Urinary bladder (tissue), 4 donors: Measurements from ENCODE around the gene CAST. TPM values are rescaled to one million over a fixed set of nuclear protein-coding genes. Genes with fewer than 3 reads are reported as not detected.

Source experiments
- DNase-seq: peaks from one replicate; pipeline ENCODE4 v3.0.0-alpha.2; 2015; ENCODE audit errors: extremely low spot score
- H3K27ac ChIP-seq: one replicate; pipeline ENCODE4 v1.5.1; 2013; ENCODE audit warnings: low read depth, mild to moderate bottlenecking, moderate library complexity
- H3K36me3 ChIP-seq: one replicate; pipeline ENCODE4 v1.6.1; 2013; ENCODE audit warnings: mild to moderate bottlenecking, moderate library complexity; ENCODE audit not compliant: insufficient read depth
- H3K4me1 ChIP-seq: one replicate; pipeline ENCODE4 v1.6.1; 2013; ENCODE audit warnings: mild to moderate bottlenecking, moderate library complexity; ENCODE audit not compliant: insufficient read depth
- H3K4me3 ChIP-seq: one replicate; pipeline ENCODE4 v1.5.1; 2013; ENCODE audit warnings: low read depth, low read length
- WGBS: extraction: QIAGEN DNeasy Blood & Tissue Kit; methylation state at CpG from one replicate; pipeline ENCODE4 v1.1.7; 2013; 5-methylcytosine and 5-hydroxymethylcytosine counted together
- polyA plus RNA-seq: library from polyadenylated mRNA; stranded (reverse); fragments of 200-250 nt; gene quantifications from one replicate; pipeline ENCODE4 v1.2.3, GENCODE V29; 2013
- total RNA-seq: library from RNA; depleted of rRNA; stranded (reverse); fragments of >200 nt; gene quantifications from one replicate; pipeline ENCODE4 v1.2.3, GENCODE V29; 2014
- donor health status: healthy with polysubstance abuse.
- donor health status: healthy.

CAST gene
- total and polyA plus RNA-seq, 2 donors, result 152 to 231 TPM

- WGBS, result 86% methylated on average over 3 of the region's 3 CpGs
- Histone ChIP-seq H3K4me1 (no peaks in the 10 kb centered on the region), H3K36me3 (peaks cover 2% of the 10 kb centered on the region), H3K27ac (no peak overlapping the region), H3K4me3 (no peak overlapping the region)
- DNase-seq, result no peak
Measured at GRCh38 chr5:96669909-96670308, 7.7 kb downstream of the CAST start.

DNA sequence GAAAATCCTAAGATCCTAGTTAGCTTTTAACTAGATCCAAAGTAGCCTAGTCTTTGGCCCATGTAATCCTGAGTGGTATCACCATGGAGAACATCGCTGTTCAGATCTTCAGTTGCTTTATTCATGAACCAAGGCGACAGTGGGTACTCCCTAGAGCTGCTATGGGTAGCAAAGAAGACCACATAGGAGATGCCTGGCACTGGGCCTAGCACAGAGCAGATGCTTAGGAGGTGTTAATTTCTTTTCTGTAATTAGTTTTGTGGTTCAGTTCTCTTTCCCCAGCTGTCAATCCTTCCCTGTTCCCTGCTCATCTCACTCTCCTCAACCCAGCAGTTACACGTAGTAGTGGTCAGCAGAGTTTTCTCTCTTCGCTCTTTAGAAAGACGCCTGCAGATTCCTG, 9.3 kb downstream of the CAST start:
- no peaks in the 10 kb centered on the region for H3K4me1 ChIP-seq
- H3K27ac ChIP-seq, result no peak overlapping the region
- no peak for DNase-seq
- WGBS, result 96% methylated on average over 5 of the region's 5 CpGs
- no peak overlapping the region for H3K4me3 ChIP-seq
- no peaks in the 10 kb centered on the region for H3K36me3 ChIP-seq

DNA sequence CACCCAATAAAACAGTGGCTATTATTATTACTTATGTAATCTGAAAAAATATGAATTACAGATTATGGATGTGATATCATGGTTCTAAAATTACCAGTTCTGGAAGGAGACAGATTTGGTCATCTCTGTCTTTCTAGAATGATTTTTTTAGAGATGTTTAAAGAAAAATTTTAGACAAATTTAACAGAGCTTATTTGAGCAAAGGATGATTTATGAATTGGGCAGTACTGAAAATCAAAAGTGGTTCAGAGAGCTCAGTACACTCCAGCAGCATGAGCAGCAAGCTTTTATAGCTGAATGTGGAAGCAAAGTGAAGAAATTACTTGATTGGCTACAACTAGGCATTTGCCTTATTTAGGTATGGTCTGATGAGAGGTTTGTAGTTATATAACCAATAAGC, 11.0 kb downstream of the CAST start:
- Histone ChIP-seq H3K4me1 (no peaks in the 10 kb centered on the region), H3K4me3 (no peak overlapping the region), H3K27ac (no peak overlapping the region), H3K36me3 (no peaks in the 10 kb centered on the region)
- DNase-seq, result no peak

GRCh38 chr5:96675882-96676281, 13.7 kb downstream of the CAST start:
- 74% methylated on average over 1 of the region's 1 CpG for WGBS
- Histone ChIP-seq H3K36me3 (no peaks in the 10 kb centered on the region), H3K4me1 (no peaks in the 10 kb centered on the region), H3K27ac (no peak overlapping the region), H3K4me3 (no peak overlapping the region)
- no peak for DNase-seq

- H3K36me3 ChIP-seq, result no peaks in the 10 kb centered on the region
- no peaks in the 10 kb centered on the region for H3K4me1 ChIP-seq
- no peak for DNase-seq
- H3K4me3 ChIP-seq, result no peak overlapping the region
- 56% methylated on average over 2 of the region's 2 CpGs for WGBS
- no peak overlapping the region for H3K27ac ChIP-seq
Measured at GRCh38 chr5:96677496-96677895, 15.3 kb downstream of the CAST start.

DNA sequence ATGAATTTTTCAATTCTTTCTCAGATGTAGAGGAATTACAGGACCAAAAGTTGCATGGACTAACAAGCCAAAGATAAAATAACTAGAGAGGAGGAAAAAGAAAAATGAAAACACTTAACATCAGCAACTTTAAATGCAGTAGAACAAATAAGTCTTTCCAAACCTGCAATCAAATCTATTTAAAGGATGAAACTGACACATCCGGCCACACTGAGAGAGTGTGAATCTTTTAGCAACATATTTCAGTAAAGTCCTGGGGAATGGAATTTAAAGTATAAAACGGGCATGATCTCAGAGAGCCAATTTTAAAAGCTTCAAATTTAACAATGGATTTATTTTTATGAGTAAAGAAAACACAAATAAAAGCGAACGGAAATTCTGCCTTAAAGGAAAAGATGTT, 17.1 kb downstream of the CAST start:
- no peak overlapping the region for H3K27ac ChIP-seq
- no peak overlapping the region for H3K4me3 ChIP-seq
- no peaks in the 10 kb centered on the region for H3K4me1 ChIP-seq
- H3K36me3 ChIP-seq, result no peaks in the 10 kb centered on the region
- WGBS, result 67% methylated on average over 4 of the region's 4 CpGs
- DNase-seq, result no peak

DNA sequence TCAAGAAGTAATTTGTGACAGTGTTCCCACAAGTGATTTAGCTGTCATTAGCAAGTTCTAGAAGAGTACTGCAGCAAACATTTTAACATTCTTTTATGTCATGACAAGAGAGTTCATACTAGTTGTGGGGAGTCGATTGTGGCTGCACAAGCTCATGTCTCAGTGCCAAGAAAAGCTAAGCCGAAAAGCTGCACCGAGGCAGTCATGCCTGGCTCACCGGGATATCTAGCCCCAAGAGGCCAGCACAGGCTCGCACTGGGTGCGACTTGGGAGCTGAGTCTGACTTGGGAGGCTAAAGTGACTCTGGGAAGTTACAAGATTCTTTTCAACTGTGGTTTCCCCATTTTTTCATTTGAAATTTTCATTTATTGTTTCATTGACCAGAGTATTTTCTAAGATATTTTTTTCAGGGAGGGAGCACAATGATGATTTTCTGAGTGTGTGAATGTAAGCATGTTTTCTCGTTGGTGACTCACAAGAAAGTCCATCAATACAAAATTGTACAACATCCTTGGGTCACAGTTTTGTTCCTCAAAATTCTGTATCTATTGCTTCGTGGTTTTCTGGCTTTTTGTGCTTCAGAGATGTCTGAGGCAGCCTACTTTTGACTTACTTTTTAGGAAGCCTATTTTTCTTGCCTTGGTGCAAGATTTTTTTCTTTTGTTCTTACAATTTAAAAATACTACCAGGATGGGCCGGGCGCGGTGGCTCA, 18.7 kb downstream of the CAST start:
- 83% methylated on average over 11 of the region's 11 CpGs for WGBS
- no peaks in the 10 kb centered on the region for H3K4me1 ChIP-seq

DNA sequence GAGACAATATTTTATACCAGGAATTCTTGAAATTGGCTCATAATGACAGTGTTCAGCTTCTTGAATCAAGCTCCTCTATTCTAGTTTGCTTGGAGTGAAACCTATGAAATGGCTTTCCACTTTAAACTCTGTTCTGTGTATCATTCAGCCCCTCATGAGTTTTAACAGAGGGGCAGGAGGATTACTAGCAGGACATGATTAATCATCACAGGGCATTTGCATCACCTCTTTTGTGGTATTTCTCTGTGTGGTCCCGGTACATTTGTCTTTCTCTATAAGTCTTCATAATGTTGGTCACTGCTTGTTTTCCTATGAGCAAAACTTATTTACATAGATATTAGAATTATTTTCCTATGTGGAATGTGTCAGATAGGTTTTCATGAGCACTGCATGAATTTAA, 21.2 kb downstream of the CAST start:
- Histone ChIP-seq H3K4me1 (no peaks in the 10 kb centered on the region), H3K27ac (no peak overlapping the region), H3K36me3 (no peaks in the 10 kb centered on the region), H3K4me3 (no peak overlapping the region)
- WGBS, result 86% methylated on average over 1 of the region's 1 CpG
- no peak for DNase-seq

More for the DNA sequence above, 18.7 kb downstream of the CAST start:
- Histone ChIP-seq H3K4me3 (no peak overlapping the region), H3K27ac (no peak overlapping the region), H3K36me3 (no peaks in the 10 kb centered on the region)
- no peak for DNase-seq

- Histone ChIP-seq H3K4me3 (no peak overlapping the region), H3K27ac (no peak overlapping the region), H3K36me3 (no peaks in the 10 kb centered on the region), H3K4me1 (no peaks in the 10 kb centered on the region)
- DNase-seq, result no peak
Measured at GRCh38 chr5:96683810-96684209, 21.6 kb downstream of the CAST start.

- Histone ChIP-seq H3K36me3 (no peaks in the 10 kb centered on the region), H3K4me3 (no peak overlapping the region), H3K4me1 (no peaks in the 10 kb centered on the region), H3K27ac (no peak overlapping the region)
- DNase-seq, result no peak
- WGBS, result 96% methylated on average over 5 of the region's 5 CpGs
Measured at GRCh38 chr5:96687080-96687479, 24.9 kb downstream of the CAST start.

- H3K4me3 ChIP-seq, result no peak overlapping the region
- no peak for DNase-seq
- H3K4me1 ChIP-seq, result no peaks in the 10 kb centered on the region
- no peaks in the 10 kb centered on the region for H3K36me3 ChIP-seq
- WGBS, result 53% methylated on average over 5 of the region's 5 CpGs
- H3K27ac ChIP-seq, result no peak overlapping the region
Measured at GRCh38 chr5:96687812-96688453, 25.8 kb downstream of the CAST start.

DNA sequence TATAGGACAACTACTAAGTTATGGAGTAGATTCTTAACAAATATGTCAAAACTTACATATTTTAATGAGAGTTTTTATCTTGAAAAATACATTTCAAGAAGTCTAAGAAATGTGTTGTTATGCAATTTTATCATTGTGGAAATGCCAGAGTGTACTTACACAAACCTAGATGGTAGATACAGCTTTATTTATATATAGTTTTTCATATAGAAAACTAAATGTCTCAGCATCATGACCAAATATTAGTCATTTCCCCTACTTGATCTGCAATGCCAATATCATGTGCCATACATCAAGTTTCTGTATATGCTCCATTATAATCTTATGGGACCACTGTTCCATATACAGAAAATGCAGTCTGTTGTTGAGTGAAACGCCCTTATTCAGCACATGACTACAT, 28.7 kb downstream of the CAST start:
- no peak for DNase-seq

DNA sequence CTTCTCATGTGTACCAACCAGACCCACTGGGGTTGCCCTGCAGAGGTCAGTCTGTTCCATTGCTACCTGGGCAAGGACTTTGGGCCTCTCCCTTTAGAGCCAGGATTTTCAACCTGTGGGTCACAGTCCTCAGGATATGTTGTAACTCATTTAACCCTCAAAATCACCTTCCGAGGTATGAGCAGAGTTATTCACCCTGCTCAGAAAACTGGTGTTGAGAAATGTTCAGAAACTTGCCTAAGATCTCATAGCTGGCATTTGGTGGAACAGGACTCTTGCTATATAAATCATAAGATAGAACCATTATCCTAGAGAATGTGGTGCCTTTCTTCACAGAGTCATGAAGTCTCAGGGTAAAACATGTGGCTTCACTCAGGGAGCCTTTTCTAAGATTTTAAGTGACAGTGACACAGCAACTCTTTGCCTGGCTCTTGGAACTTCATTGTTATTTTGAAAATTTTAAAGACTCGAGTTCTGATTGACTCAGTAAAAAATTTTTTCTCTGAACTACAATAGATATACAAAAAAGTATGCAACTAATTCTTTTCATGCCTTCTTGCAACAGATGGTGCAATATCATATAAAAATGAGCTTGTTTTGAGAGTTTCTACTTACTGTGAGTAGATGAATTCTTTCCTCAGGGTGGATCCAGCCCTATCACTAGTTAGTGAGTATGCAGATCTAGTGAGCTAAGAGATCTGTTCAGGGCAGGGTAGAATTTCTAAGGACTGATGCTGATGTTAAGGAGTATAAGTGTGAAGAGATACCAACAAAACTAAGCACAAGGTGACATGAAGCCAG, 29.5 kb downstream of the CAST start:
- Histone ChIP-seq H3K27ac (no peak overlapping the region), H3K4me1 (no peaks in the 10 kb centered on the region), H3K4me3 (no peak overlapping the region), H3K36me3 (no peaks in the 10 kb centered on the region)
- 73% methylated on average over 2 of the region's 2 CpGs for WGBS
- no peak for DNase-seq

More for the DNA sequence above, 28.7 kb downstream of the CAST start:
- H3K36me3 ChIP-seq, result no peaks in the 10 kb centered on the region
- H3K27ac ChIP-seq, result no peak overlapping the region
- no peaks in the 10 kb centered on the region for H3K4me1 ChIP-seq
- 81% methylated on average over 1 of the region's 1 CpG for WGBS
- H3K4me3 ChIP-seq, result no peak overlapping the region

DNA sequence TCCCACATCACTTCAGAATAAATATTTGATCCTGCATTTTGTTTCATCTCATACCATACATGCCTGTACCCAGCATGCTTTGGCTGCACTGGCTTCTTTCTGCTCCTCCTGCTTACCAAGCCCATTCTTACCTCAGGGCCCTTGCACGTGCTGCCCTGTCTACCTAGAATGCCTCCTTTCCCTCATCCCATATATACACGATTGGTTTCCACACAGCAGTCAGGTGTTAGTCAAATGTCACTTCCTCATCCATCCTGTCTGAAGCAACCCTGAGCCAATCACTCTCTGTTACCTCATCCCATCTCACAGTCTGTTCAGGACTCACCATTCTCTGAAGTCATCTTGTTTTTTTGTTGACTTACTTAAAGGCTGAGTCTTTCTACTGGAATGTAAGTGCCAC, 30.3 kb downstream of the CAST start:
- H3K27ac ChIP-seq, result no peak overlapping the region
- no peaks in the 10 kb centered on the region for H3K4me1 ChIP-seq
- H3K4me3 ChIP-seq, result no peak overlapping the region
- no peaks in the 10 kb centered on the region for H3K36me3 ChIP-seq
- 96% methylated on average over 2 of the region's 2 CpGs for WGBS
- DNase-seq, result no peak
